Measurements from ENCODE around the gene FN3K.

FN3K gene

DNA sequence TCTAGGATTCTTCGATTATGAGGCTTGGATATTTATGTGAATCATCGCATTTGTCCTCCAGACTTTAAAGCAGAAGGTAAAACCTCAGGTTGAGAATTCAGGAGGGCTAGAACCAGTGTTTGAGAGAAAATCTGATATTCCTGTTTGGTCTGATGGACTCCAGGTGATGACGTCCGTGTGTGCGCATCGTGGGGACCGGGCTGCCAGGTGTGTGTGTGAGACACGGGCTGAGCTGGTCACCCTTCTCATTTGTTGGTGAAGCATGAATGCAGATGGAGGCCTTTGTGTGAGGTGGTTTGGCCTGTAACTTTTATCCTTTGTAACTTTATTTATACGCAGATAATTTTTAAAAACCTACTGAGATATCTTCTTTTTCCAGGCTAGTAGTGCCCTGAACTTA lies 61.6 kb downstream of the FN3K start:
- no peak for DNase-seq

GRCh38 chr17:82798752-82799151 lies 63.3 kb downstream of the FN3K start:
- DNase-seq = no peak

DNA sequence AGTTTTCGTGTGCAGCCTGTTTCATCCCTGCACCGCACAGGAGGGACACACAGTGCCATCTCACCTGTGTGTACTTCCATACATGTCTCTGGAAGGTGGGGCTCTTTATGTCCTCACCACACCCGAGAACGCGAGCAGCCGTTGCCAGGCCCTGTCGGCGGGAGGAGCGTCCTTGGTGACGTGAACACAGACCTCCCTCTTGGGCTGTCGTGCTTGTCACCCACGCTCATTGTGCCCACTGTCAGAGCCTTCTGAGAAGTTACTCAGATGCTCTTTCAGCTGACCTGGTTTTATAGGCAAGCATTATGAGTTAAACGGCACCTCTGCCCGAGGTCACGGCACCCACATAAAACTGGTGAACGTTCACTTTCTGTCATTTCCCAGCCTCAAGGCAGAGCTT lies 64.2 kb downstream of the FN3K start:
- no peak for DNase-seq
